Testis (tissue), 3 donors: ENCODE measurements around the gene NAGPA. TPM values are rescaled to one million over a fixed set of nuclear protein-coding genes. Genes with fewer than 3 reads are reported as not detected.

Source experiments
- DNase-seq: peaks from one replicate; pipeline ENCODE4 v3.0.0-alpha.2; 2019
- H3K27ac ChIP-seq, 2 donors: fragments of 200-600 bp; sonication (generic); one replicate each; pipeline ENCODE4 v1.5.1; 2019
- H3K27me3 ChIP-seq: fragments of 200-600 bp; sonication (generic); one replicate; pipeline ENCODE4 v1.5.1; 2019
- H3K36me3 ChIP-seq: fragments of 200-600 bp; sonication (generic); one replicate; pipeline ENCODE4 v1.5.1; 2017; ENCODE audit warnings: low read depth; ENCODE audit errors: missing control alignments
- H3K4me1 ChIP-seq: fragments of 200-600 bp; sonication (generic); one replicate; pipeline ENCODE4 v1.5.1; 2019
- H3K4me3 ChIP-seq, 2 donors: fragments of 200-600 bp; sonication (generic); one replicate each; pipeline ENCODE4 v1.5.1; 2017 to 2019
- H3K9me3 ChIP-seq: fragments of 200-600 bp; sonication (generic); one replicate; pipeline ENCODE4 v1.5.1; 2017
- CTCF ChIP-seq, 3 experiments: fragments of 450-650 bp in 2 of 3; fragments of 200-600 bp in 1 of 3; sonication (generic) in 1 of 3; IDR thresholded peaks; one replicate each; pipeline ENCODE4 v1.5.1; 2016 to 2019; ENCODE audit warnings: antibody characterized with exemption in 3 of 3, mild to moderate bottlenecking in 2 of 3, moderate library complexity in 1 of 3
- POLR2A ChIP-seq: fragments of 450-650 bp; IDR thresholded peaks from one replicate; pipeline ENCODE4 v1.6.1; 2017; ENCODE audit warnings: antibody characterized with exemption, mild to moderate bottlenecking, moderate library complexity
- WGBS, 2 donors: methylation state at CpG; one replicate each; pipeline ENCODE4 v1.1.5; 2018; 5-methylcytosine and 5-hydroxymethylcytosine counted together
- intact Hi-C: fragments of 100-400 bp; cut with DNase I; formaldehyde crosslinking; loops from one replicate; pipeline ENCODE4 v1.15.1; 2023; ENCODE audit warnings: low total_unique reads
- polyA plus RNA-seq: library from polyadenylated mRNA; stranded (reverse); fragments of 350-450 nt; fragmentation: Illumina TruSeq; extraction: RNeasy Lipid Tissue Mini Kit (QIAGEN cat#74804); gene quantifications from one replicate; pipeline ENCODE4 v1.2.3, GENCODE V29; 2014; ENCODE audit warnings: low read depth, low replicate concordance; ENCODE audit not compliant: insufficient read depth
- total RNA-seq, 2 donors: library from RNA; depleted of rRNA; stranded (reverse); fragments of >200 nt; gene quantifications; one replicate each; pipeline ENCODE4 v1.2.3, GENCODE V29; 2016

Gene NAGPA
- total and polyA plus RNA-seq, 3 donors from 2014 or later: 11.4 to 39.0 (median 38.7) TPM

- no peak within 1 kb of the TSS for H3K4me3 ChIP-seq
These were observed 32.1 kb upstream of the NAGPA start, which contains the start of gene C16orf89 for GRCh38 chr16:5065813-5066212. Gene C16orf89 (minus strand): TSS chr16:5065956. CDS start chr16:5065908, 48 bp downstream.

GRCh38 chr16:5065326-5065725, 31.6 kb upstream of the NAGPA start:
- Histone ChIP-seq H3K4me1 (no peaks in the 10 kb centered on the region), H3K36me3 (no peaks in the 10 kb centered on the region), H3K27ac (no peak overlapping the region), H3K4me3 (no peak overlapping the region), H3K27me3 (no peaks in the 10 kb centered on the region), H3K9me3 (no peaks in the 10 kb centered on the region)
- 72 to 76% methylated on average over 8 of the region's 8 CpGs for WGBS, 2 donors
- DNase-seq: no peak
- intact Hi-C loops: no loop called here
- TF ChIP-seq CTCF (IDR thresholded peaks at IDR 0.05) (no peak), POLR2A (no peak)

More at GRCh38 chr16:5065813-5066212, 32.1 kb upstream of the NAGPA start, which contains the start of gene C16orf89:
- no peaks in the 10 kb centered on the region for H3K4me1 ChIP-seq
- no peaks in the 10 kb centered on the region for H3K9me3 ChIP-seq
- TF ChIP-seq POLR2A (no peak), CTCF (IDR thresholded peaks at IDR 0.05) (no peak)
- WGBS, 2 donors: 64 to 68% methylated on average over 7 to 10 of the region's 10 CpGs
- intact Hi-C loops: no loop called here
- no peaks in the 10 kb centered on the region for H3K27me3 ChIP-seq
- no peak for DNase-seq
- H3K36me3 ChIP-seq: no peaks in the 10 kb centered on the region
- no peak within 1 kb of the TSS for H3K27ac ChIP-seq

- no peak overlapping the region for H3K27ac ChIP-seq
- intact Hi-C loops: no loop called here
These were observed 31.2 kb upstream of the NAGPA start for GRCh38 chr16:5064915-5065314.

GRCh38 chr16:5062790-5063765, 29.3 kb upstream of the NAGPA start:
- no peak overlapping the region for H3K27ac ChIP-seq
- H3K27me3 ChIP-seq: no peaks in the 10 kb centered on the region
- WGBS, 2 donors: 67 to 74% methylated on average over 18 to 19 of the region's 19 CpGs
- H3K4me3 ChIP-seq: no peak overlapping the region
- intact Hi-C loops: no loop called here
- no peaks in the 10 kb centered on the region for H3K36me3 ChIP-seq
- DNase-seq: no peak
- no peaks in the 10 kb centered on the region for H3K9me3 ChIP-seq
- H3K4me1 ChIP-seq: no peaks in the 10 kb centered on the region
- no peak for TF ChIP-seq POLR2A
- no peak for TF ChIP-seq CTCF (IDR thresholded peaks at IDR 0.05)

More at GRCh38 chr16:5064915-5065314, 31.2 kb upstream of the NAGPA start:
- no peak overlapping the region for H3K4me3 ChIP-seq
- no peaks in the 10 kb centered on the region for H3K9me3 ChIP-seq
- TF ChIP-seq POLR2A: no peak
- no peak for TF ChIP-seq CTCF (IDR thresholded peaks at IDR 0.05)
- no peaks in the 10 kb centered on the region for H3K36me3 ChIP-seq
- H3K27me3 ChIP-seq: no peaks in the 10 kb centered on the region
- DNase-seq: no peak
- 65 to 76% methylated on average over 7 of the region's 7 CpGs for WGBS, 2 donors
- no peaks in the 10 kb centered on the region for H3K4me1 ChIP-seq
